ENCODE measurements around the gene ELK4.

The ELK4 gene

DNA sequence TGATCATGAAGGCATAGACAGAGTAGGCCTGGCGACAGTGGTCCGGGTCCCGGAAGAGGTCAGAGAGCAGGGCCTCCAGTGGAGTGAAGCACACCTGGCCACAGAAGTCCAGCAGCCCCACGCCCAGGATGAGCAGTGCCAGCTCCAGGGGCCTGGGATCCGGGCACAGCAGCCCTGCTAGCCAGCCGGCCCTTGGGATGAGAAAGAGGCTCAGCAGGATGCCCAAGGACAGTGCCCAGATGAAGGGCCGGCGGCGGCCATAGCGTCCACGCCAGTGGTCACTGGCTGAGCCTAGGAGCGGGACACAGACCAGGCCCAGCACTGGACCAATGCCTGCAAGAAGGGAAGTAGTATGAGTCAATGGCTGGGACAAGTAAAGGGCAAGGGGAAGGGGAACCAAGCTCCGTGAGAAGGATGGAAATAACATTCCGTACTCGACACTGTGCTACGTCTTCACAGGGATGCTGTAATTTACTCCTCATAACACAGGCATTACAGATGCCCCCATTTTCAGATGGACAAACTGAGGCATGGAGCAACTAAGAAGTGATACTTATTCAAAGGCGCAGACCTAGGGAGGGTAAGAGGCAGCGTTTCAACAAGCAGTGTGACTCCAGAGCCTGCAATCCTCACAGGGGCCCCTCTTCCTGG lies 31.6 kb upstream of the ELK4 start:
- no peak for DNase-seq (ENCODE audit: low read depth)
- peak overlapping the region; percentile 67 for H3K4me3 ChIP-seq (ENCODE audit: low read depth, low read length)
- TF ChIP-seq CTCF (IDR thresholded peaks at IDR 0.05; ENCODE audit: control insufficient read depth, extremely low read depth, insufficient read depth), result no peak

- peak overlapping the region; percentile 67 for H3K4me3 ChIP-seq (ENCODE audit: low read depth, low read length)
- TF ChIP-seq CTCF (IDR thresholded peaks at IDR 0.05; ENCODE audit: control insufficient read depth, extremely low read depth, insufficient read depth), result no peak
- DNase-seq (ENCODE audit: low read depth), result no peak
Measured at GRCh38 chr1:205662791-205663190, 31.0 kb upstream of the ELK4 start.

DNA sequence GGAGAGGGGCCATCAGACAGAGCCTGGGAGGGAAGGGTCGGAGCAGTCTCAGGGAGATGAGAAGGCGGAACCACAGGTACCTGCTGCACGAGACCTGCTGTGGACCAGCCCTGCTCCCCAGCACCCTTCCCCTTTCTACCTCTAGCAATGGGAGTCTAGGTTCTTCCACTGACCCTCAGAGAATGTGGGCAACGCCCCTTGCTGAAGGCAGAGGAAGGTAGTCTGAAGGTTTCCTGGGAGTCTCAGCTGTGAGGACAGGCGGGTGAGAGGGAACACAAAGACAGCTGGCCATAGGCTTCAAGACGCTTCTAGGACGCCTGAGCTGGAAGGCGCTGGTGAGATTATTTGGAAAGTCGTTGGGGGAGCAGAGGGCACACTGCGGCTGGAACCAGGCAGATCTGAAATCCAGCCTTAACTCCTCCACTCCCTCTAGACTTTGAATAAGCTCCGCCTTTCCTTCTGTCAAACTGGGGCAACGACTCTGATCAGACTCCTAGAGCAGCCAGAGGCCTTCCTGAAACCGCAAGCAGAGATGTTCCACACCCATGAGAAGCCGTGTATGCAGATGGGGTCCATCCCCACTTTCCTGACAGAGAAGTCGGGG lies 30.4 kb upstream of the ELK4 start:
- TF ChIP-seq CTCF (IDR thresholded peaks at IDR 0.05; ENCODE audit: control insufficient read depth, extremely low read depth, insufficient read depth), result no peak
- peak overlapping the region; percentile 67 for H3K4me3 ChIP-seq (ENCODE audit: low read depth, low read length)
- no peak for DNase-seq (ENCODE audit: low read depth)

DNA sequence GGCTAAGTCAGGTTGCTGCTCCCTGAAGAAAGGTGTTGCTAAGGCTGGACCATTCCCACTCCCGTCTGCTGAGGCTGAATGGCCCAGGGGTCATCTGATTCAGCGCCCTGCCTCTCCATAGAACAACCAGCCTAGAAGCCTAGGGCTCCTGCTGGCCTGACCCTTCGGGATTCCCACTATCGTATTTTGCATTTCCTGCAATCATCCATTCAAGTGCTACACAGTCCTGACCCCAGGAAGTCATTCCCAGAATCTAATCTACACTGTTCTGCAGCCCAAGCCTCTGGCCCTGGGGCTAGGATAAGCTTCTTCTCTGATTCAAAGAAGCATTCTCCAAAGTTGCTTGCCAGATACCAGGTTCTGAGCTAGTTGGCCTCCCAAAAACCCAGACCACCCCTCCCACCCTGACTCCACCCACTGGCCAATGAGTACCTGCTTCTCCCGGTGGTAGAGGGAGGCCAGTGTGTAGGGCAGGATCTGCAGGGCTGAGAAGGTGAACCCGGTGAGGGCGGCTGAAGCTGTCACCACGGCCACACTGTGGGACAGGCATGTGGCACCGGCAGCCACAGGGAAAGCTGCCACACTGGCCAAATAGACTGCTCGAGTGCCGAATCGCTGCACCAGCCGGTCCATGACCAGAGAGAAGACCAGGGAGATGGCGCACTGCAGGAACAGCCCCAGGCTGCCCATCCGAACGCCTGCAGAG lies 29.8 kb upstream of the ELK4 start:
- DNase-seq (ENCODE audit: low read depth), result no peak
- H3K4me3 ChIP-seq (ENCODE audit: low read depth, low read length), result peak overlapping the region; percentile 67
- no peak for TF ChIP-seq CTCF (IDR thresholded peaks at IDR 0.05; ENCODE audit: control insufficient read depth, extremely low read depth, insufficient read depth)

DNA sequence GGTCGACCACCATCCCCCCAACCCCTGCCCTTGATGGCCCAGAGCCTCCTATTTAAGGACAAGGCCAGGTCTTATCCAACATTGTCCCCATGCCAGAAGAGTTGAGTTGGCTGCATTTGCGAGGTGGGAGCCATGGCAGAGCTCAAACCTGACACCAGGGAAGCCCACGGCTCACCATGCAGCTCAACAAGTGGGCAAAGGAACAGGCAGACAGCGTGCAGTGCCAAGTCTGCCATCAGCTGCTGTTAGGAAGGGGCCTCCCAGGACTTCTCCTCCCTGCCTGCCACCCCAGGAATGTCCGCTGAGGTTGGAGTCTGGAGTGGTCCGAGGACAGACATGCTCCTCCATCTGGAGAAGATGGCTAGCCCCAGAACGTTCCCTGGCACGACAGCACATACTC lies 28.6 kb upstream of the ELK4 start:
- 0 out of 2 replicates have a peak overlapping the region, but pooled peaks have one; percentile 13 for H3K4me3 ChIP-seq (ENCODE audit: low read depth, low read length)
- no peak for TF ChIP-seq CTCF (IDR thresholded peaks at IDR 0.05; ENCODE audit: control insufficient read depth, extremely low read depth, insufficient read depth)
- no peak for DNase-seq (ENCODE audit: low read depth)

DNA sequence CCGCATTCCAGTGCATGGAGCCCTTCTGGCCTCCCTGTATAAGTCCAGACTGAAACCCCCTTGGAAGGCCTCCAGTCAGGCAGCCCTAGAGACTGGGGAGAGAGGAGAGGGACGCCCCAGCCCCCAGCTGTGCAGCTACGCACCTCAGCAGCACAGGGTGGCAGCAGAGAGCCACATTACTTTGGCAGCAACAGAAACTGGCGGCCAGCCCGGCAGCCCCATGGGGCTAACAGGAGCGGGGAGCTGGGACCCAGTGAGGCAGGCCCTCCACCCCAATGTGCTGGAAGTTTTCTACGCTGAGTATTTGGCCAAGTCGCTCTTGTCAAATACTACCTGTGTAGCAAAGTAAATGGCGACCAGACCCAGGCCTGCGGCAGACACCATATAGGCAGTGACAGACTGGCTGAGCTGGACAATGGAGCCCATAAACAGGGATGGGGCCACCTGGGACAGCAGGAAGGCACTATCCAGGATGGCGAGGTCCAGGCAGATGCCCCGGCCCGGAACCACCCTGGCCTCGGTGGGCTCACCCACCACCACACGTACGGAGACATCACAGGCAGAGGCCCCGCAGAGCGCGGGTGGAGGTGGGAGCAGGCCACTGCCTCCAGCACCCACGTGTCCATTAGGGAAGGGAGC lies 27.3 kb upstream of the ELK4 start:
- DNase-seq (ENCODE audit: low read depth), result no peak
- no peak overlapping the region for H3K4me3 ChIP-seq (ENCODE audit: low read depth, low read length)
- peak; percentile 95 for TF ChIP-seq CTCF (IDR thresholded peaks at IDR 0.05; ENCODE audit: control insufficient read depth, extremely low read depth, insufficient read depth)

Measured in LNCaP clone FGC (cell line).